K562 treated with DMSO at 1 percent for 24 hours (cell line): Measurements from ENCODE around the gene RIBC1. TPM values are rescaled to one million over a fixed set of nuclear protein-coding genes. Genes with fewer than 3 reads are reported as not detected.

Source experiments
- total RNA-seq: library from RNA; unstranded; fragments of 300-600 nt; gene quantifications from 2 replicates; pipeline ENCODE4 v1.2.3, GENCODE V29; 2022; ENCODE audit warnings: low read depth; ENCODE audit not compliant: insufficient read depth

The RIBC1 gene
- total RNA-seq, result 0.85 and 0.90 TPM in 2 replicates

DNA sequence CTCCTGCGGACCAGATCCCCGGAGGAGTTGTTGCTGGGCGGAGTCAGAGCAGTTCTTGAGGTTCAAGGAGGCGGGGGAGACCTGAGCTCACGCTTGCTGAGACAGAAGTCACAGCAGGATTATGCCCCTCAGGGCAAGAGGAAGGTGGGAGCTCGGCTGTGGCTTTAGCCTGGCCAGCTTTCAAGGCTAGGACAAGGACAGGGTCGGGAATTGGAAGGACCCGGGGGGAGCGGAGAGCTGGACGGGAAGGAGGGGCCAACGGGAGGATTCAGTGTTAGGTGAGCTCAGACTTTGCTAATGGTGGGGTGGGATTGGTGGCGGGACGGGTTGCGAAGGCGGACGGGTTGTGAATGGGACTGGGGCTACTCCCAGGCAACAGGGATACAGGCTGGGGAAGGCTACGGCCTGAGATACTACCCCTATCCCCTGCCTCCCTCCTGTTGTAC is at the start of gene RIBC1:
TSS of gene RIBC1 (plus strand) at position 13 of the 446 bp plus-strand sequence. CDS start 3,404 bp downstream, outside the sequence.

DNA sequence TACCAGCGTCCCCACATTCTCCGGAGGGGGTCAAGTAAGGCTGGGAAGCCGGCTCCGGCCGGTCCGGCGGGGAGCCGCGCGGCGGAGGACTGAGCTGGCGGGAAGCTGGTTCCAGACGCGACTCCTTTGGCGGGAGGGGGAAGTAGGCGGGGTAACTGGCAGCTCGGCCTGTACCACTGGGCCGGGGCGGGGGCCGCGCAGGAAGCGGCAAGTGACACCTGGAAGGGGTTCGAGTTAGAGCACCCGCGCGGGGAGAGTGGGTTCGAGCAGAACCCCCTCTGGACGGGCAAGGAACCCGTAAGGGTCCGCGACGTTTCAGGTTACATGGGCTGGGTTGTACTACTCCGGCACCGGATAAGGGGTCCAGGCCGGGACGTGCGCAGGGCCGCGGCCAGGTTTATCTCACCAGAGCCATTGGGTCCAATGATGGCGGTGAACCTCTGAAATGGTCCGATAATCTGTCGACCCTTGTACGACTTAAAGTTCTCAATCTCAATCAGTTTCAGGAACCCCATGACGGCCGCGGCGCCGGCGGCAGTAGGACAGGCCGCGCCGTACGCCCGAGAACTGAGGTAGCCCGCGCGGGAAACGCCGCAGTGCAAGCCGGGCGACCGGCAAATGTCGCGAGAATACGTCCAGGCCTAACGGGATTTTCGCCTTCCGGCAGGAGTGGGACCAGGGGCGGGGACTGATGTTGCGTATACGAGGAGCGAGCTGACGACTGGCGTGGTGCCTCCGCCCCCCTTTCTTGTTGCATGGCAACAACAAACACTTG is 400 bp upstream of the RIBC1 start, which contains the start of gene SMC1A:
TSS of gene SMC1A (minus strand) at position 569 of the 775 bp plus-strand sequence. CDS start at position 515, 54 bp downstream.

DNA sequence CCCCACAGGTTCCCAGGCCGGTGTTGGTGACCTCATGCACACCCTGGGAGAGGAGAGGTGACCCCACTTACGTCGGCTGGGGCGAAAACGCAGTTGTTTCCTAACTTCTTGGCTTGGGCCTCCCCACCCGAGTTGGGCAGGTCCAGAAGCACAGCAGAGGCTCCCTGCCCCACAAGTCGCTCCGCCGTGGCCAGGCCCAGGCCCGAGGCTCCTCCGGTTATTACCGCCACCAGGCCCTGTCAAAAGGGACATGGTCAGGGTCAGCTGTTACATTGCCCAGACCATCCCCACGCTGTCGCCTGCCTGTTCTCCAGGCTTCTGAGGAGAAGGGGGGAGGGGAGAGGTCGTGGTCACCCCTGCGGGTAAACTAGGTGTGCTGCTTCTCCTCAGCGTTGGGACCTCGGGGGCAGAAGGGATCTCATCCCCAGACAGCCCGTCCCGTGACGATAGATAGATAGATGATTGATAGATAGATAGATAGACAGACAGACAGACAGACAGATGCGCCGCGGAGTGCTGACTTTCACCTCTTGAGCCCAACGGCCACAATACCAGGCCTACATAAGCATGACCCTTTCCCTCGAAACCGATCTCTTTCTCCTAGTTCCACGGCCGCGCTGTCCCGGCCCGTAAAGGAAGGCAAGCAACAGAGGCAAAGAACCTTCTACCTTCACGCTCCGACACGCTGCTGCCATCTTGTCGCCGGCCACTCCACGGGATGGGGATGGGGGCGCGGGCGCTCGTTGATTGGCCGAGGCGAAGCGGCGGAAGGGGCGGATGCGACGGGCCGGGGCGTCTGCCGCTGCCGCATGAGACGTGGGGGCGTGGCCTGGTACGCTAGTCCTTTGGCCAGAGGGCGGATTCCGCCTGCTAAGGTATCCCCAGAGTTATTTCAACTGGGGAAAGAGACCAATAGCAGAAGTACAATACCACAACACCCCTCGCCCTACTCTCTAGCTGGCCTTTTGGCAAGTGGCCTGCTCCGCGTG is 11.3 kb downstream of the RIBC1 start, which contains the start of gene HSD17B10:
TSS of gene HSD17B10 (minus strand) at position 720 of the 989 bp plus-strand sequence. CDS start at position 695, 25 bp downstream.

Other genes starting within 250 kb of the RIBC1 start
- 68.4 and 70.6 TPM in 2 replicates for gene KDM5C, start 197.7 kb upstream of the RIBC1 start, total RNA-seq
- 22.7 and 24.9 TPM in 2 replicates for gene IQSEC2, start 141.3 kb upstream of the RIBC1 start, total RNA-seq
- gene SMC1A, start 219 bp upstream of the RIBC1 start, total RNA-seq, result 68.2 and 69.4 TPM in 2 replicates
- gene HSD17B10, start 11.5 kb downstream of the RIBC1 start, total RNA-seq, result 132 and 136 TPM in 2 replicates